HepG2 (cell line): ENCODE data around the gene NDOR1. TPM values are rescaled to one million over a fixed set of nuclear protein-coding genes. Genes with fewer than 3 reads are reported as not detected.

Experiments
- CREBL2 ChIP-seq: sonication (generic); formaldehyde crosslinking; IDR thresholded peaks from 2 replicates; pipeline ENCODE4 v1.8.1; 2023; ENCODE audit warnings: missing genetic modification reagents, mild to moderate bottlenecking, borderline replicate concordance
- DMTF1 ChIP-seq: sonication (generic); formaldehyde crosslinking; IDR thresholded peaks from 2 replicates; pipeline ENCODE4 v1.4.0; 2020; ENCODE audit warnings: mild to moderate bottlenecking, missing genetic modification reagents
- E2F1 ChIP-seq: sonication (generic); formaldehyde crosslinking; IDR thresholded peaks from 2 replicates; pipeline ENCODE4 v1.5.0; 2020; ENCODE audit warnings: missing genetic modification reagents
- ERF ChIP-seq: IDR thresholded peaks from 2 replicates; pipeline ENCODE4 v1.6.1; 2018; ENCODE audit warnings: missing biosample characterization, missing genetic modification reagents
- GABPB1 ChIP-seq: IDR thresholded peaks from 2 replicates; pipeline ENCODE4 v1.6.1; 2016; ENCODE audit warnings: mild to moderate bottlenecking, missing genetic modification reagents, moderate library complexity, missing compliant biosample characterization
- HDAC2 ChIP-seq: sonication (generic); formaldehyde crosslinking; IDR thresholded peaks from 2 replicates; pipeline ENCODE4 v1.4.0; 2020; ENCODE audit warnings: missing genetic modification reagents
- HNF4G ChIP-seq, 2 experiments: sonication (generic) in 1 of 2; formaldehyde crosslinking in 1 of 2; IDR thresholded peaks; 2 replicates each; pipeline versions ENCODE4 v1.4.0 to v1.6.1; 2011 to 2020; ENCODE audit warnings: borderline replicate concordance in 2 of 2, low read depth in 2 of 2, mild to moderate bottlenecking in 2 of 2, low read length in 1 of 2, missing genetic modification reagents in 1 of 2, moderate library complexity in 1 of 2
- IKZF1 ChIP-seq: fragments of 450-650 bp; IDR thresholded peaks from 2 replicates; pipeline ENCODE4 v1.7.1; 2016
- KAT8 ChIP-seq: IDR thresholded peaks from 2 replicates; pipeline ENCODE4 v1.6.1; 2016; ENCODE audit warnings: missing genetic modification reagents, missing compliant biosample characterization
- MEF2D ChIP-seq: sonication (generic); formaldehyde crosslinking; IDR thresholded peaks from 2 replicates; pipeline ENCODE4 v1.5.1; 2020; ENCODE audit warnings: mild to moderate bottlenecking, missing genetic modification reagents
- PHF21A ChIP-seq: sonication (generic); formaldehyde crosslinking; IDR thresholded peaks from 2 replicates; pipeline ENCODE4 v1.5.0; 2020; ENCODE audit warnings: mild to moderate bottlenecking, missing genetic modification reagents
- SP4 ChIP-seq: sonication (generic); formaldehyde crosslinking; IDR thresholded peaks from 2 replicates; pipeline ENCODE4 v1.8.1; 2023; ENCODE audit warnings: mild to moderate bottlenecking, missing genetic modification reagents
- ZBTB4 ChIP-seq: sonication (generic); formaldehyde crosslinking; IDR thresholded peaks from 2 replicates; pipeline ENCODE4 v1.4.0; 2020; ENCODE audit warnings: missing genetic modification reagents, mild to moderate bottlenecking, borderline replicate concordance
- ZNF280B ChIP-seq: sonication (generic); formaldehyde crosslinking; IDR thresholded peaks from 2 replicates; pipeline ENCODE4 v1.5.0; 2020; ENCODE audit warnings: missing genetic modification reagents, mild to moderate bottlenecking, borderline replicate concordance
- ZNF598 ChIP-seq: sonication (generic); formaldehyde crosslinking; IDR thresholded peaks from 2 replicates; pipeline ENCODE4 v1.5.1; 2020; ENCODE audit warnings: mild to moderate bottlenecking, missing genetic modification reagents, borderline replicate concordance
- ZNF615 ChIP-seq: sonication (generic); formaldehyde crosslinking; IDR thresholded peaks from 2 replicates; pipeline ENCODE4 v1.5.0; 2020; ENCODE audit warnings: mild to moderate bottlenecking, missing genetic modification reagents, borderline replicate concordance
- ZNF788 ChIP-seq: sonication (generic); formaldehyde crosslinking; IDR thresholded peaks from 2 replicates; pipeline ENCODE4 v1.5.0; 2020; ENCODE audit warnings: mild to moderate bottlenecking, missing genetic modification reagents, borderline replicate concordance
- ZNF891 ChIP-seq: sonication (generic); formaldehyde crosslinking; IDR thresholded peaks from 2 replicates; pipeline ENCODE4 v1.5.0; 2020; ENCODE audit warnings: mild to moderate bottlenecking, missing genetic modification reagents
- polyA plus RNA-seq, 8 experiments: library from polyadenylated mRNA; depleted of rRNA in 3 of 8; stranded (reverse) in 7 of 8; unstranded in 1 of 8; fragments of >200 nt; fragmentation: Illumina TruSeq in 4 of 8; extraction: Trizol in 4 of 8; gene quantifications; 2 replicates each; pipeline versions ENCODE4 v1.2.1 to v1.2.3, GENCODE V29; 2011 to 2016; ENCODE audit warnings: low read depth in 4 of 8, missing spikeins in 1 of 8, mixed read lengths in 1 of 8; ENCODE audit not compliant: insufficient read depth in 1 of 8
- total RNA-seq, 5 experiments: library from RNA; depleted of rRNA; stranded (reverse); fragments of >200 nt; fragmentation: Illumina TruSeq; extraction: Trizol; gene quantifications; 2 replicates each; pipeline ENCODE4 v1.2.3, GENCODE V29; 2016; ENCODE audit warnings: low read depth in 1 of 5

NDOR1 gene
- total and polyA plus RNA-seq, 2 of the 13 experiments (the other 11 are each of a cell fraction or from before 2014, with no cell fraction given): 3.6 to 8.7 TPM

- no peak for TF ChIP-seq ERF (CRISPR knock-in tag)
- TF ChIP-seq E2F1 (CRISPR knock-in tag): no peak
- TF ChIP-seq SP4 (CRISPR knock-in tag): peak; percentile 57; the same call in 1 of the 2 replicates
- no peak for TF ChIP-seq IKZF1
- no peak for TF ChIP-seq ZNF788 (CRISPR knock-in tag)
- TF ChIP-seq ZNF280B: peak; percentile 46; the same call in 1 of the 2 replicates
- no peak for TF ChIP-seq CREBL2 (CRISPR knock-in tag)
- TF ChIP-seq ZBTB4 (CRISPR knock-in tag): no peak
- TF ChIP-seq ZNF615: no peak
- TF ChIP-seq ZNF598 (CRISPR knock-in tag): no peak
- peak; percentile 48; the same call in 1 of the 2 replicates for TF ChIP-seq HNF4G (IDR thresholded peaks at IDR 0.05; ENCODE audit: borderline replicate concordance, low read depth, low read length)
- TF ChIP-seq HNF4G (CRISPR knock-in tag; IDR thresholded peaks at IDR 0.05; ENCODE audit: borderline replicate concordance, low read depth): peak; percentile 83; the same call in 1 of the 2 replicates
- TF ChIP-seq GABPB1 (CRISPR knock-in tag): peak; percentile 95
- TF ChIP-seq HDAC2 (CRISPR knock-in tag): 0 out of 2 replicates have a peak, but pooled peaks have one; percentile 32
- peak; percentile 39 for TF ChIP-seq ZNF891 (CRISPR knock-in tag)
- TF ChIP-seq MEF2D (CRISPR knock-in tag): peak; percentile 33; the same call in 1 of the 2 replicates
- TF ChIP-seq PHF21A (CRISPR knock-in tag): peak; percentile 83
- TF ChIP-seq KAT8 (CRISPR knock-in tag): peak; percentile 62
- 0 out of 2 replicates have a peak, but pooled peaks have one; percentile 69 for TF ChIP-seq DMTF1 (CRISPR knock-in tag)
Observed at GRCh38 chr9:137229903-137230704, 24.6 kb downstream of the NDOR1 start (continued).
